Measurements from ENCODE around the gene COX8C.
"Not testable (repeated sequence)": the region's sequence is repeated elsewhere in the genome, so short reads cannot be mapped to it uniquely, and the experiment has no call there.

Gene COX8C

DNA sequence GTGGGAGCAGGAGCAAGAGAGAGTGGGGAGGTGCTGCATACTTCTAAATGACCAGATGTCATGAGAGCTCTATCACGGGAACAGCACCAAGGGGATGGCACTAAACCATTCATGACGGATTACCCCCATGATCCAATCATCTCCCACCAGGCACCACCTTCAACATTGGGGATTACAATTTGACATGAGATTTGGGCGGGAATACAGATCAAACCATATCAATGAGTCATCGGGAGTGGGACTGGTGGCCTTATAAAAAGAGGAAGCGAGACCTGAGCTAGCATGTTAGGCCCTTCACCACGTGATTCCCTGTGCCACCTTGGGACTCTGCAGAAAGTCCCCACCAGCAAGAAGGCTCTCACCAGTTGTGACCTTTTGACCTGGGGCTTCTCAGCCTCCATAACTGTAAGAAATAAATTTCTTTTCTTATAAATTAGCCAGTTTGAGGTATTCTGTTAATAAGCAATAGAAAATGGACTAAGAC is 28.7 kb downstream of the COX8C start:
- no peak for DNase-seq (ENCODE audit: low spot score)

DNA sequence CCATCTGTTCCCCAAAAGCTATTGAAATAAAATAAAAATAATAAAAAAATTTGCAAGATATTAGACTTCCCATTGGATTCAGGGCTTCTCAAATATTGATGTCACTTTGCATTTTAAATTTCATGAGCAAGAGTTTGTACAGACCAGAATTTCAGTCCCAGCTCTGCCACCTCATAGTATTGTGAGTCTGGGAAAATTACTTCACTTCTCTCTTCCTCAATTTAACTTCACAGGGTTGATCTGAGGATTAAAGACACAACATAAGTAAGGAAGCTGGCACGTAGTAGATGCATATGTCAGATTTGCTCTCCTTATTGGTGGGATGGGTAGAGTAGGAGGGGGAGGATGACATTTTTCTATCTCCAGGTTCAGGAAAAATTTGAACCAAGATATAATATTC is 32.8 kb downstream of the COX8C start:
- no peak for DNase-seq (ENCODE audit: low spot score)

GRCh38 chr14:93381644-93382043 is 34.7 kb downstream of the COX8C start:
- DNase-seq (ENCODE audit: low spot score): no peak

DNA sequence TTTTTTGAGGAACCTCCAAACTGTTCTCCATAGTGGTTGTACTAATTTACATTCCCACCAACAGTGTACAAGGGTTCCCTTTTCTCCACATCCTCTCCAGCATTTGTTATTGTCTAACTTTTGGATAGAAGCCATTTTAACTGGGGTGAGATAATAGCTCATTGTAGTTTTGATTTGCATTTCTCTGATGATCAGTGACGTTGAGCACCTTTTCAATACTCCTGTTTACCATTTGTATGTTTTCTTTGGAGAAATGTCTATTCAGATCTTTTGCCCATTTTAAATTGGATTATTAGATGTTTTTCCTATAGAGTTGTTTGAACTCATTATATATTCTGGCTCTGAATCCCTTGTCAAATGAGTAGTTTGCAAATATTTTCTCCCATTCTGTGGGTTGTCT is 37.3 kb downstream of the COX8C start:
- DNase-seq (ENCODE audit: low spot score): not testable (repeated sequence)

- no peak for DNase-seq (ENCODE audit: low spot score)
These were observed 48.2 kb downstream of the COX8C start for GRCh38 chr14:93395231-93395630.

- no peak for DNase-seq (ENCODE audit: low spot score)
These were observed 49.5 kb downstream of the COX8C start for GRCh38 chr14:93396456-93396855.
